ENCODE data around the gene UBE2J2.

- TF ChIP-seq CTCF (IDR thresholded peaks at IDR 0.05; ENCODE audit: low read depth, low read length, poor library complexity, severe bottlenecking) (no peak), EZH2phosphoT487 (IDR thresholded peaks at IDR 0.05; ENCODE audit: borderline replicate concordance, low read length) (no peak)
Measured at GRCh38 chr1:1310109-1310385, 36.4 kb upstream of the UBE2J2 start.
